LNCAP (cell line): Measurements from ENCODE around the gene NFATC1.

Source experiments
- CTCF ChIP-seq: fragments of 450-650 bp; IDR thresholded peaks from 2 replicates; pipeline ENCODE4 v1.5.1; 2017; ENCODE audit warnings: mild to moderate bottlenecking

The NFATC1 gene

GRCh38 chr18:79526468-79527460 is 131.0 kb downstream of the NFATC1 start:
- TF ChIP-seq CTCF = no peak

- TF ChIP-seq CTCF = no peak
Measured at GRCh38 chr18:79527656-79528315, 132.1 kb downstream of the NFATC1 start.

GRCh38 chr18:79528316-79528695 is 132.6 kb downstream of the NFATC1 start:
- TF ChIP-seq CTCF = no peak

DNA sequence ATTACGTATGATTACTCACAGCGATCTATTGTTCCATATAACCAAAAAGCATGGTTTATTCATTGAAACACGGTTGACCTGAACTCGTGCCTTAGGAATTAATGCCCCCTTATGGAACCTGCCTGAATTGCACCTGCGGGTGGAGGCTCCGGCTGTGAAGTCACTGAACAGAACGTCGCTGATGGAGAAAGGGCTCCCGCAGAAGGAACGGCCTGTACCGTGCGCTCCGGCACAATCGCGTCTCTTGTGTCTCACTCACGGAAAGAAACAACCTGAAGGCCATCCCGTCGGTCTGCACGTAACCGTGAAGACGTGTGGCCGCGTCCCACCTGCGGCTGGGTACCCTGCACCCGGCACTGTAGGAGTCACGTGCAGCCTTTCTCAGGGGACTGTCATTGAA is 133.1 kb downstream of the NFATC1 start:
- peak; percentile 98 for TF ChIP-seq CTCF

DNA sequence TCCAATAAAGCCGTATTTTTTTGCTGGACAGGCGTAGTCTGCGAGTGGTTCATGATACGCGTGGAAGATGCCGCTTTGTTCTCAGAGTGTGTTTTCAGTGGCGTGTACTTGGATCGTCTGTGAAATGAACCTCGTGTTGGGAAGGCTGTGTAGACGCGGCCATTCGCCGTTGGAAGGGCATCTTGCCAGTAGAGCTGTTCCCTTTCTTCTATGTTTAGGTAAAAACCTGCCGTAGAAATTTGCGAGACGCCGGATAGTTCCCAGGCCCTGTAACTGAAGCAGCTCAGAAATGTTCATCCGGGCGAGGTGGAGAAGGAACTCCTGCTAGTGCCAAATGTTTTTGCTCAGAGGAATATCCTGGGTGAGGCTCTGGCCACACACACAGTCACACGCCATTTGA is 133.6 kb downstream of the NFATC1 start:
- no peak for TF ChIP-seq CTCF

- TF ChIP-seq CTCF = no peak
Measured at GRCh38 chr18:79529991-79530390, 134.3 kb downstream of the NFATC1 start.

DNA sequence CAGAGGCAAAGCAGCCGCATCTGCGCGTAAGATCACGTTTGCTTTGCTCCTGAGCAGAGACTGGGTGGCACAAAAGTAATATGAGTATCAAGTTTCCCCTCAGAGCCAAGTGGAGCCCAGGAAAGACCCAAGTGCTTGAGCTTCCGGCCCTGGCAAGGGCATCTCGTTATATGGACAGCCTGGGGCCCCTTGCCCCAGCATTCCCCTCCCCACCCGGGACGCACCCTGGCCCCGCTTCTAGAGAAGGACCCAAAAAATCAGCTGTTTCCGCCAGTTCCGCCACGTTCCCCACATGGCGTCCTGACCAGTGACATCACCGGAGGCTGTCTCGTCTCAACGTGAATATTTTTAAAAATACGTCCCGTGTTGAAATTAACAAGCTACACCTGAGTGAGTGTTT is 135.1 kb downstream of the NFATC1 start:
- no peak for TF ChIP-seq CTCF
